HepG2 (cell line): ENCODE data around the gene CALCB. TPM values are rescaled to one million over a fixed set of nuclear protein-coding genes. Genes with fewer than 3 reads are reported as not detected.

Source experiments
- ATAC-seq: fragments of 200-7000 bp; cut with Tn5 transposase; 3 replicates; pipeline ENCODE4 v1.9.1; 2020; ENCODE audit warnings: mild to moderate bottlenecking, moderate library complexity
- BruUV-seq: library from RNA; stranded (reverse); fragments of 400-500 nt; replicated peaks from 2 replicates; lab custom pipeline; 2021; lab: Mats Ljungman, UMichigan
- CTCF ChIA-PET: fragments of 300-600 bp; formaldehyde crosslinking; extraction: SDS; loops from one replicate; lab custom pipeline; 2021; ENCODE audit warnings: low total read pairs, inconsistent platforms, low intra/inter-chr PET ratio; lab: Yijun Ruan, JAX
- POLR2A ChIA-PET: fragments of 350-600 bp; sonication (Branson Sonifier 250); formaldehyde crosslinking; loops from one replicate; lab custom pipeline; 2020; ENCODE audit warnings: antibody characterized with exemption, inconsistent platforms; lab: Yijun Ruan, JAX
- DNase-seq: peaks from one replicate; pipeline ENCODE4 v3.0.0-alpha.2; 2015; ENCODE audit warnings: low spot score
- FAIRE-seq: peaks from 3 replicates; lab custom pipeline; 2011; peaks lifted over from hg19 to GRCh38; lab: Jason Lieb, UNC
- H2AFZ ChIP-seq: one replicate; pipeline ENCODE4 v1.6.1; 2011; ENCODE audit warnings: low read length, inconsistent platforms
- H3K27ac ChIP-seq: fragments of 300-600 bp; 3 replicates; pipeline ENCODE4 v1.8.0; 2011; ENCODE audit warnings: mixed run types, mild to moderate bottlenecking, mixed read lengths, low read length, inconsistent platforms; ENCODE audit not compliant: insufficient read depth; ENCODE audit errors: extremely low read length
- H3K27me3 ChIP-seq, 2 experiments: fragments of 200-600 bp in 1 of 2; 2 replicates in 1 of 2; 3 replicates in 1 of 2; pipeline versions ENCODE4 v1.6.0 to v1.8.0; 2011; ENCODE audit warnings: low read length in 2 of 2, mild to moderate bottlenecking in 2 of 2, moderate library complexity in 2 of 2, inconsistent platforms in 1 of 2; ENCODE audit not compliant: insufficient read depth in 2 of 2, control insufficient read depth in 1 of 2
- H3K36me3 ChIP-seq, 2 experiments: fragments of 200-600 bp in 1 of 2; replicated peaks in 1 of 2; 2 replicates in 1 of 2; 3 replicates in 1 of 2; pipeline versions ENCODE4 v1.5.1 to v1.8.0; 2011; ENCODE audit warnings: low read length in 2 of 2, inconsistent platforms in 1 of 2; ENCODE audit not compliant: insufficient read depth in 2 of 2, control insufficient read depth in 1 of 2
- H3K4me1 ChIP-seq: 2 replicates; pipeline ENCODE4 v1.5.1; 2012; ENCODE audit warnings: low read length, inconsistent platforms; ENCODE audit not compliant: insufficient read depth
- H3K4me2 ChIP-seq: 2 replicates; pipeline ENCODE4 v1.6.0; 2011; ENCODE audit warnings: low read depth, low read length, inconsistent platforms
- H3K4me3 ChIP-seq, 3 experiments: fragments of 200-600 bp in 1 of 3; sonication (generic), shearing (Covaris generic) in 1 of 3; replicated peaks in 1 of 3; 2 replicates each; pipeline ENCODE4 v1.5.1; 2011 to 2016; ENCODE audit warnings: low read length in 3 of 3, inconsistent platforms in 2 of 3, low read depth in 2 of 3, mild to moderate bottlenecking in 2 of 3, control low read depth in 1 of 3, mixed read lengths in 1 of 3; ENCODE audit not compliant: insufficient read depth in 1 of 3
- H3K79me2 ChIP-seq: one replicate; pipeline ENCODE4 v1.6.1; 2011; ENCODE audit warnings: low read length, inconsistent platforms; ENCODE audit not compliant: insufficient read depth
- H3K9ac ChIP-seq: 2 replicates; pipeline ENCODE4 v1.6.0; 2011; ENCODE audit warnings: mild to moderate bottlenecking, low read depth, low read length, inconsistent platforms; ENCODE audit not compliant: insufficient read depth
- H3K9me3 ChIP-seq: 2 replicates; pipeline ENCODE4 v1.5.1; 2012; ENCODE audit warnings: mild to moderate bottlenecking, low read length
- H4K20me1 ChIP-seq: 2 replicates; pipeline ENCODE4 v1.6.0; 2011; ENCODE audit warnings: inconsistent platforms, mild to moderate bottlenecking, low read length, moderate library complexity; ENCODE audit not compliant: insufficient read depth
- JUND ChIP-seq: sonication (generic); formaldehyde crosslinking; IDR thresholded peaks from 2 replicates; pipeline ENCODE4 v1.8.0; 2022; ENCODE audit warnings: mild to moderate bottlenecking, missing genetic modification reagents
- SIX1 ChIP-seq: sonication (generic); formaldehyde crosslinking; IDR thresholded peaks from 2 replicates; pipeline ENCODE4 v1.4.0; 2020; ENCODE audit warnings: missing genetic modification reagents, borderline replicate concordance
- ZFP41 ChIP-seq: sonication (generic); formaldehyde crosslinking; IDR thresholded peaks from 2 replicates; pipeline ENCODE4 v1.4.0; 2020; ENCODE audit warnings: mild to moderate bottlenecking, missing genetic modification reagents, borderline replicate concordance
- ZNF235 ChIP-seq: sonication (generic); formaldehyde crosslinking; IDR thresholded peaks from 2 replicates; pipeline ENCODE4 v1.8.1; 2023; ENCODE audit warnings: mild to moderate bottlenecking, missing genetic modification reagents, borderline replicate concordance
- ZNF557 ChIP-seq: sonication (generic); formaldehyde crosslinking; IDR thresholded peaks from 2 replicates; pipeline ENCODE4 v1.4.0; 2020; ENCODE audit warnings: missing genetic modification reagents
- ZNF616 ChIP-seq: sonication (generic); formaldehyde crosslinking; IDR thresholded peaks from 2 replicates; pipeline ENCODE4 v1.5.0; 2020; ENCODE audit warnings: low read depth, mild to moderate bottlenecking, missing genetic modification reagents
- ZNF781 ChIP-seq: sonication (generic); formaldehyde crosslinking; IDR thresholded peaks from 2 replicates; pipeline ENCODE4 v1.5.1; 2020; ENCODE audit warnings: borderline replicate concordance, mild to moderate bottlenecking, missing genetic modification reagents; ENCODE audit errors: not compliant biosample characterization
- WGBS: methylation state at CpG from one replicate; pipeline ENCODE4 v1.1.6; 2017; ENCODE audit warnings: low lambda C conversion rate; 5-methylcytosine and 5-hydroxymethylcytosine counted together
- in situ Hi-C: cut with HindIII; loops from 2 replicates; pipeline ENCODE4 v1.10.0; 2017; ENCODE audit warnings: low pct_unique_long_range_greater_than_20kb; ENCODE audit not compliant: extremely low pct_ligation_motif_present
- intact Hi-C: fragments of 100-400 bp; cut with micrococcal nuclease; formaldehyde crosslinking; loops from one replicate; pipeline ENCODE4 v1.10.0; 2022; ENCODE audit not compliant: unreplicated experiment
- polyA plus RNA-seq, 8 experiments: library from polyadenylated mRNA; depleted of rRNA in 3 of 8; stranded (reverse) in 7 of 8; unstranded in 1 of 8; fragments of >200 nt; fragmentation: Illumina TruSeq in 4 of 8; extraction: Trizol in 4 of 8; gene quantifications; 2 replicates each; pipeline versions ENCODE4 v1.2.1 to v1.2.3, GENCODE V29; 2011 to 2016; ENCODE audit warnings: low read depth in 4 of 8, missing spikeins in 1 of 8, mixed read lengths in 1 of 8; ENCODE audit not compliant: insufficient read depth in 1 of 8
- total RNA-seq, 5 experiments: library from RNA; depleted of rRNA; stranded (reverse); fragments of >200 nt; fragmentation: Illumina TruSeq; extraction: Trizol; gene quantifications; 2 replicates each; pipeline ENCODE4 v1.2.3, GENCODE V29; 2016; ENCODE audit warnings: low read depth in 1 of 5
- TF ChIP-seq, protein P1 (sequence below): sonication (generic); formaldehyde crosslinking; IDR thresholded peaks from 2 replicates; pipeline ENCODE4 v1.4.0; 2020; ENCODE audit warnings: missing genetic modification reagents, borderline replicate concordance
- TF ChIP-seq, protein P2 (sequence below): fragments of 450-650 bp; IDR thresholded peaks from 2 replicates; pipeline ENCODE4 v1.6.1; 2016
- TF ChIP-seq, protein P3 (sequence below): sonication (generic); formaldehyde crosslinking; IDR thresholded peaks from 2 replicates; pipeline ENCODE4 v1.5.0; 2020; ENCODE audit warnings: missing genetic modification reagents
- TF ChIP-seq, protein P4 (sequence below): sonication (generic); formaldehyde crosslinking; IDR thresholded peaks from 2 replicates; pipeline ENCODE4 v1.4.0; 2020; ENCODE audit warnings: missing genetic modification reagents, low read depth, mild to moderate bottlenecking, borderline replicate concordance

CALCB gene
- total and polyA plus RNA-seq, 2 of the 13 experiments (the other 11 are each of a cell fraction or from before 2014, with no cell fraction given), result not detected

DNA sequence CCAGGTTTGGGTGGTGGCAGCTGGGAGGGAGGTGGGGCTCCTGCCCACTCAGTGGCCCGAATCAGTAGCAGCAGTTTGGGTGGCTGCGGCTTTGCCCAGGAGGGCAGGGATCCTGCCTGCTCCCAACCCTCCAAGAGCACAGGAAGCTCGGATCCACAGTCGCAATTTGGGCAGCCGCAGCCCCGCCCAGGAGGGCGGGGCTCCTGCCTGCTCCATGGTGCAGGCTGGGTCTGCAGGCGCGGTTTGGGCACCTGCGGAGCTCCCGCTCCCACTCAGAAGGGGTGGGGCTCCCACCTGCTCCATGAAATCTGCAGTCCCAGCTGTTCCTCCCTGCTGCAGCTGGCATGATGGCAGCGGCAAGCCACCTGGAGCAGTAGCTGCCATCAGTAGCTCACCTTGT is 38.1 kb upstream of the CALCB start:
- intact Hi-C loops (no loop called here), in situ Hi-C loops (no loop called here)
- FAIRE-seq (no peak), ATAC-seq (no peak), DNase-seq (no peak)
- H4K20me1 ChIP-seq, result no peaks in the 10 kb centered on the region
- TF ChIP-seq, protein P1, sequence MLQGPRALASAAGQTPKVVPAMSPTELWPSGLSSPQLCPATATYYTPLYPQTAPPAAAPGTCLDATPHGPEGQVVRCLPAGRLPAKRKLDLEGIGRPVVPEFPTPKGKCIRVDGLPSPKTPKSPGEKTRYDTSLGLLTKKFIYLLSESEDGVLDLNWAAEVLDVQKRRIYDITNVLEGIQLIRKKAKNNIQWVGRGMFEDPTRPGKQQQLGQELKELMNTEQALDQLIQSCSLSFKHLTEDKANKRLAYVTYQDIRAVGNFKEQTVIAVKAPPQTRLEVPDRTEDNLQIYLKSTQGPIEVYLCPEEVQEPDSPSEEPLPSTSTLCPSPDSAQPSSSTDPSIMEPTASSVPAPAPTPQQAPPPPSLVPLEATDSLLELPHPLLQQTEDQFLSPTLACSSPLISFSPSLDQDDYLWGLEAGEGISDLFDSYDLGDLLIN, result no peak
- TF ChIP-seq ZNF235 (CRISPR knock-in tag), result no peak
- no peak for TF ChIP-seq ZFP41 (CRISPR knock-in tag)
- TF ChIP-seq JUND (CRISPR knock-in tag), result no peak
- no peak for TF ChIP-seq ZNF557
- TF ChIP-seq ZNF616 (CRISPR knock-in tag), result no peak
- TF ChIP-seq ZNF781 (CRISPR knock-in tag), result no peak
- TF ChIP-seq, protein P2, sequence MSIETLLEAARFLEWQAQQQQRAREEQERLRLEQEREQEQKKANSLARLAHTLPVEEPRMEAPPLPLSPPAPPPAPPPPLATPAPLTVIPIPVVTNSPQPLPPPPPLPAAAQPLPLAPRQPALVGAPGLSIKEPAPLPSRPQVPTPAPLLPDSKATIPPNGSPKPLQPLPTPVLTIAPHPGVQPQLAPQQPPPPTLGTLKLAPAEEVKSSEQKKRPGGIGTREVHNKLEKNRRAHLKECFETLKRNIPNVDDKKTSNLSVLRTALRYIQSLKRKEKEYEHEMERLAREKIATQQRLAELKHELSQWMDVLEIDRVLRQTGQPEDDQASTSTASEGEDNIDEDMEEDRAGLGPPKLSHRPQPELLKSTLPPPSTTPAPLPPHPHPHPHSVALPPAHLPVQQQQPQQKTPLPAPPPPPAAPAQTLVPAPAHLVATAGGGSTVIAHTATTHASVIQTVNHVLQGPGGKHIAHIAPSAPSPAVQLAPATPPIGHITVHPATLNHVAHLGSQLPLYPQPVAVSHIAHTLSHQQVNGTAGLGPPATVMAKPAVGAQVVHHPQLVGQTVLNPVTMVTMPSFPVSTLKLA, result no peak
- TF ChIP-seq, protein P3, sequence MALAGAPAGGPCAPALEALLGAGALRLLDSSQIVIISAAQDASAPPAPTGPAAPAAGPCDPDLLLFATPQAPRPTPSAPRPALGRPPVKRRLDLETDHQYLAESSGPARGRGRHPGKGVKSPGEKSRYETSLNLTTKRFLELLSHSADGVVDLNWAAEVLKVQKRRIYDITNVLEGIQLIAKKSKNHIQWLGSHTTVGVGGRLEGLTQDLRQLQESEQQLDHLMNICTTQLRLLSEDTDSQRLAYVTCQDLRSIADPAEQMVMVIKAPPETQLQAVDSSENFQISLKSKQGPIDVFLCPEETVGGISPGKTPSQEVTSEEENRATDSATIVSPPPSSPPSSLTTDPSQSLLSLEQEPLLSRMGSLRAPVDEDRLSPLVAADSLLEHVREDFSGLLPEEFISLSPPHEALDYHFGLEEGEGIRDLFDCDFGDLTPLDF (CRISPR knock-in tag), result no peak
- no peak for TF ChIP-seq SIX1
- TF ChIP-seq, protein P4, sequence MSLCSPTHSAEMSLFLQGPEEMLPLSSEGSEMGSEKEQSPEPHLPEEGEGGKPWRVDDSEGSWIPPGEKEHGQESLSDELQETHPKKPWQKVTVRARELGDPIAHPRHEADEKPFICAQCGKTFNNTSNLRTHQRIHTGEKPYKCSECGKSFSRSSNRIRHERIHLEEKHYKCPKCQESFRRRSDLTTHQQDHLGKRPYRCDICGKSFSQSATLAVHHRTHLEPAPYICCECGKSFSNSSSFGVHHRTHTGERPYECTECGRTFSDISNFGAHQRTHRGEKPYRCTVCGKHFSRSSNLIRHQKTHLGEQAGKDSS, result no peak
- BruUV-seq, result no TSS peak
- no peak overlapping the region for H3K27ac ChIP-seq
- H3K36me3 ChIP-seq, result no peaks in the 10 kb centered on the region
- no peak overlapping the region for H3K4me3 ChIP-seq
- H3K4me1 ChIP-seq, result no peaks in the 10 kb centered on the region
- CTCF ChIA-PET, result no interaction called here
- no peaks in the 10 kb centered on the region for H3K9me3 ChIP-seq
- no peak overlapping the region for H2AFZ ChIP-seq
- no peak overlapping the region for H3K9ac ChIP-seq
- no peak overlapping the region for H3K4me2 ChIP-seq
- H3K27me3 ChIP-seq, result no peaks in the 10 kb centered on the region; a peak in 1 of 5 replicates
- 37% methylated on average over 5 of the region's 12 CpGs for WGBS
- POLR2A ChIA-PET, result no interaction called here
- no peaks in the 10 kb centered on the region for H3K79me2 ChIP-seq
